ENCODE results near the gene BCL2L1.

Gene BCL2L1

DNA sequence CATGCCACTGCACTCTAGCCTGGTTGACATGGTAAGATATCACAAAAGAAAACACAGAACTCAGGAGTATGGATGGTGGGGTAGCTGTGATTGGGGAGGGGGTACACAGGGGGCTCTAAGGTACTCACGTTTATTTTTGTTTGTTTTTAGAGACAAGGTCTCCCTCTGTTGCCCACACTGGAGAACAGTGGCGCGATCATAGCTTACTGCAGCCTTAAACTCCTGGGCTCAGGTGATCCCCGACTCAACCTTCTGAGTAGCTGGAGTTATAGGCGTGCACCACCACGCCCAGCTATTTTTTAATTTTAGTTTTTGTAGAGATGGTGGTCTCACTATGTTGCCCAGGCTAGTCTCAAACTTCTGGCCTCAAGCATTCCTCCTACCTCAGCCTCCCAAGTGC is 29.3 kb downstream of the BCL2L1 start:
- Histone ChIP-seq H3K27ac (ENCODE audit: low read depth, low read length) (no peak overlapping the region), H3K4me1 (ENCODE audit: control insufficient read depth in 1 of 2, insufficient read depth in 2 of 2, low read length in 2 of 2) (peaks cover 32 to 38% of the 10 kb centered on the region in 2 donors), H3K36me3 (ENCODE audit: control insufficient read depth in 1 of 2, insufficient read depth in 2 of 2, low read length in 2 of 2) (peaks cover 9 to 14% of the 10 kb centered on the region in 2 donors), H3K4me3 (ENCODE audit: low read depth in 1 of 2, low read length in 2 of 2) (no peak overlapping the region), H3K9ac (ENCODE audit: low read depth in 1 of 2, low read length in 2 of 2) (no peak overlapping the region), H3K27me3 (ENCODE audit: control insufficient read depth in 1 of 2, insufficient read depth in 2 of 2, low read length in 2 of 2) (no peaks in the 10 kb centered on the region), H3K9me3 (ENCODE audit: control insufficient read depth in 1 of 2, low read length in 2 of 2) (no peaks in the 10 kb centered on the region)

DNA sequence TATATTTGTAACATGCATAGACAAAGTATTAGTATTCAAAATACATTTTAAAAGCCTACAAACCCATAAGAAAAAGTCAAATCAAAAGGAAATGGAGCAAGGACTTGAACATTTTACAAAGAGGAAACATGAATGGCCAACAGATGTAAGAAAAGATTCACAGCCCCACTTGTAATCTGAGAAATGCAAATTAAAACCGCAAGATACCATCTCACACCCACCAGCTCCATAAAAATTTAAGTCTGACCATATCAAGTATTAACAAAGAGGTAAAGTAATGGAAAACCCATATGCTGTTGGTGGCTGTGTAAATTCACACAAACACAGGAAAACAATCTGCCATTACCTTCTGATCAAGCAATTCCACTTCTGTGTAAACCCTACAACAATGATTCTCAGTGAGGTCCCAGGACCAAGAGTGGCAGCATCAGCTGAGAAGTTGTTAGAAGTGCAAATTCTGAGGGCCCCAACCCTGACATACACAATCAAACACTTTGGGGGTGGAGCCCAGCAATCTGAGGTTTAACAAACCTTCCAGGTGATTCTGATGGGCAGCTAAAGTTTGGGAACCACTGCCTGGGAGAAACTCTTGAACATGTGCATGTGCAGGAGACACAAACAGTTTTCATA is 30.9 kb downstream of the BCL2L1 start:
- H3K4me1 ChIP-seq (ENCODE audit: control insufficient read depth in 1 of 2, insufficient read depth in 2 of 2, low read length in 2 of 2), result peaks cover 27 to 30% of the 10 kb centered on the region in 2 donors
- H3K4me3 ChIP-seq (ENCODE audit: low read depth in 1 of 2, low read length in 2 of 2), result no peak overlapping the region
- H3K27me3 ChIP-seq (ENCODE audit: control insufficient read depth in 1 of 2, insufficient read depth in 2 of 2, low read length in 2 of 2), result no peaks in the 10 kb centered on the region
- H3K27ac ChIP-seq (ENCODE audit: low read depth, low read length), result no peak overlapping the region
- peaks cover 14% of the 10 kb centered on the region in 2 donors for H3K36me3 ChIP-seq (ENCODE audit: control insufficient read depth in 1 of 2, insufficient read depth in 2 of 2, low read length in 2 of 2)
- H3K9me3 ChIP-seq (ENCODE audit: control insufficient read depth in 1 of 2, low read length in 2 of 2), result no peaks in the 10 kb centered on the region
- no peak overlapping the region for H3K9ac ChIP-seq (ENCODE audit: low read depth in 1 of 2, low read length in 2 of 2)

DNA sequence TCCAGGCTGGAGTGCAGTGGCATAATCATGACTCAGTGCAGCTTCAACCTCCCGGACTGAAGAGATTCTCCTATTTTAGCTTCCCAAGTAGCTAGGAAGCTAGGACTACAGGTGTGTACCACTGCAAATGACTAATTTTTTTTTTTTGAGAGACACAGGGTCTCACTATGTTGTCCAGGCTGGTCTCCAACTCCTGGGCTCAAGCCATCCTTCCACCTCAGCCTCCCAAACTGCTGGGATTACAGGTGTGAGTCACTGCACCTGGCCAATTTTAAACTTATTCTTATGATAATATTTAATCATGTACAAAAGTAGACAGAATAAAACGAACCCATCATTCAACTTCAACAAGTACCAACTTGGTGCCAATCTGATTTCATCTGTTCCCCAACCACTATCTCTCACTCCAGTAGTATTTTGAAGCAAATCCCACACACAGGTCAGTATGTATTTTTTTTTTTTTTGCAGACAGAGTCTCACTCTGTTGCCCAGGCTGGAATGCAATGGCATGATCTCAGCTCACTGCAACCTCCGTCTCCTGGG is 32.5 kb downstream of the BCL2L1 start:
- H3K4me1 ChIP-seq (ENCODE audit: control insufficient read depth in 1 of 2, insufficient read depth in 2 of 2, low read length in 2 of 2), result peaks cover 15 to 22% of the 10 kb centered on the region in 2 donors
- no peaks in the 10 kb centered on the region for H3K9me3 ChIP-seq (ENCODE audit: control insufficient read depth in 1 of 2, low read length in 2 of 2)
- H3K9ac ChIP-seq (ENCODE audit: low read depth in 1 of 2, low read length in 2 of 2), result no peak overlapping the region
- no peak overlapping the region for H3K4me3 ChIP-seq (ENCODE audit: low read depth in 1 of 2, low read length in 2 of 2)
- H3K36me3 ChIP-seq (ENCODE audit: control insufficient read depth in 1 of 2, insufficient read depth in 2 of 2, low read length in 2 of 2), result peaks cover 8 to 12% of the 10 kb centered on the region in 2 donors
- H3K27ac ChIP-seq (ENCODE audit: low read depth, low read length), result no peak overlapping the region
- H3K27me3 ChIP-seq (ENCODE audit: control insufficient read depth in 1 of 2, insufficient read depth in 2 of 2, low read length in 2 of 2), result no peaks in the 10 kb centered on the region

DNA sequence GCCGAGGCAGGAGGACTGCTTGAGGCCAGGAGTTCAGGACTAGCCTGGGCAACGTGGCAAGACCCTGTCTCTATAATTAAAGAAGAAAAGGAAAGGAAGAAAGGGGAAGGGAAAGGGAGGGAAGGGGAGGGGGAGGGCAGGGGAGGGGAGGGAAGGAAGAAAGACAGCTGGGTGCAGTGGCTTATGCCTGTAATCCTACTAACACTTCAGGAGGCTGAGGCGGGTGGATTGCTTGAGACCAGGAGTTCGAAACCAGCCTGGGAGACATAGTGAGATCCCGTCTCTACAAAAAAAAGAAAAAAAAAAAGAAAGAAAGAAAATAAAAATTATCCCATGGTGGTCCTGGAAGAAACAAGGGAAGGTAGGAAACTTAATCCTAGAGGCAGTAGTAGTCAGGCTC is 33.5 kb downstream of the BCL2L1 start:
- H3K36me3 ChIP-seq (ENCODE audit: control insufficient read depth in 1 of 2, insufficient read depth in 2 of 2, low read length in 2 of 2), result peaks cover 13 to 15% of the 10 kb centered on the region in 2 donors
- H3K9me3 ChIP-seq (ENCODE audit: control insufficient read depth in 1 of 2, low read length in 2 of 2), result no peaks in the 10 kb centered on the region
- peaks cover 9 to 17% of the 10 kb centered on the region in 2 donors for H3K4me1 ChIP-seq (ENCODE audit: control insufficient read depth in 1 of 2, insufficient read depth in 2 of 2, low read length in 2 of 2)
- no peak overlapping the region for H3K9ac ChIP-seq (ENCODE audit: low read depth in 1 of 2, low read length in 2 of 2)
- H3K4me3 ChIP-seq (ENCODE audit: low read depth in 1 of 2, low read length in 2 of 2), result no peak overlapping the region
- no peaks in the 10 kb centered on the region for H3K27me3 ChIP-seq (ENCODE audit: control insufficient read depth in 1 of 2, insufficient read depth in 2 of 2, low read length in 2 of 2)
- no peak overlapping the region for H3K27ac ChIP-seq (ENCODE audit: low read depth, low read length)

DNA sequence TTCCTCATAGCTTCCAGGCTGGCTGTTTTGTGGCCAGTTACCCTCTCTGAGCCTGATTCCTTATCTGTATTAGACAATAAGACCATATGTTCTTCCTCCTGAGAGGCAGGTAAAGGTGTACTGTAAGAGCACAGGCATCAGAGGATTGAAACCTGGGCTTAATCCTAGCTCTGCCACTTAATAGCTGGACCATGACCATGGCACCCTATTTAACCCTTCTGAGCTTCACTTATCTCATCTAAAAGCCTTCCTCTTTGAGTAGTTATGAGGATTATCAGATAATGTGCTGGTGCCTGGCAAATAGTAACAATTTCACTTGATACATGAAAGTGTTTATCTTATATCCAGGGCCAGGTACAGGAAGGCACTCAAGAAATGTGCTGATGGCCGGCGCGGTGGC is 34.9 kb downstream of the BCL2L1 start:
- no peak overlapping the region for H3K9ac ChIP-seq (ENCODE audit: low read depth in 1 of 2, low read length in 2 of 2)
- no peak overlapping the region for H3K4me3 ChIP-seq (ENCODE audit: low read depth in 1 of 2, low read length in 2 of 2)
- no peaks in the 10 kb centered on the region for H3K9me3 ChIP-seq (ENCODE audit: control insufficient read depth in 1 of 2, low read length in 2 of 2)
- no peaks in the 10 kb centered on the region for H3K27me3 ChIP-seq (ENCODE audit: control insufficient read depth in 1 of 2, insufficient read depth in 2 of 2, low read length in 2 of 2)
- no peak overlapping the region for H3K27ac ChIP-seq (ENCODE audit: low read depth, low read length)
- H3K4me1 ChIP-seq (ENCODE audit: control insufficient read depth in 1 of 2, insufficient read depth in 2 of 2, low read length in 2 of 2), result peaks cover 4 to 21% of the 10 kb centered on the region in 2 donors
- peaks cover 13 to 17% of the 10 kb centered on the region in 2 donors for H3K36me3 ChIP-seq (ENCODE audit: control insufficient read depth in 1 of 2, insufficient read depth in 2 of 2, low read length in 2 of 2)

DNA sequence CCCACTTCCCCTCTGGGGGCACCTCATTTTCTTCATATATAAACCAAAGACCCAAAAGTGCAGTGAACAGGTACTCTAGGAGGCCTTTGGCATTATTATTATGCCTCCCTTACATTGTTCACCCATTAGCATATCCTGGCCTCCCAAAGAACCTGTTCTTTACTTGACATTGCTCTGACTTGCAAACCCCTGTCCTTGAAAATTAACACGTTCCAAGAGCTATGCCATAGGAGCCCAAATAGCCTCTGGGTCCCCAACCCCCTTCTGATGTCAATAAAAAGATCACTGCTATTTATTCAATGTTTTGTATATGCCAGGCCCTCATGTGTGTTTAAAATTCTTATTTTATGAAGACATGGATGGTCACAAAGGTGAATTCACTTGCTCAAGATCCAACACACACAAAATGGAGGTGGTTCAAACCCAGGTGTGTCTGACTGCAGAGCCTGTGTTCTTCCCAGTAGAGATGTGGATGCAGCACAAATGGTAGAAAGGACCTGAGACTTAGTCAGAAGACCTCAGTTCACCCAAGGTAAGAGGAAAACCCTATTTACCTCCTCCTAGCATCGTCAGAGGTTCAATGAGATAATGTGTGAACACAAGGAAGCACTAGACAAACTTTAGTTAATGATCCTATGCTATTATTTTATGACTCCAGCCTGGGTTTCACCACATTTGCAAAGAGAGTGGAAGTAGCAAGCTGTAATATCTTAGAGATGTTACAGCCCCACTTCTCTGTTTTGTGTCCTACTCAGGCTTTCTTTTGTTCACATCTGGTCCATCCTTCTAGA is 36.6 kb downstream of the BCL2L1 start:
- Histone ChIP-seq H3K4me1 (ENCODE audit: control insufficient read depth in 1 of 2, insufficient read depth in 2 of 2, low read length in 2 of 2) (peaks cover 4 to 21% of the 10 kb centered on the region in 2 donors), H3K27ac (ENCODE audit: low read depth, low read length) (no peak overlapping the region), H3K4me3 (ENCODE audit: low read depth in 1 of 2, low read length in 2 of 2) (peak overlapping the region in 1 of 2 donors; percentile 4), H3K27me3 (ENCODE audit: control insufficient read depth in 1 of 2, insufficient read depth in 2 of 2, low read length in 2 of 2) (no peaks in the 10 kb centered on the region), H3K36me3 (ENCODE audit: control insufficient read depth in 1 of 2, insufficient read depth in 2 of 2, low read length in 2 of 2) (peaks cover 13 to 21% of the 10 kb centered on the region in 2 donors), H3K9ac (ENCODE audit: low read depth in 1 of 2, low read length in 2 of 2) (no peak overlapping the region), H3K9me3 (ENCODE audit: control insufficient read depth in 1 of 2, low read length in 2 of 2) (no peaks in the 10 kb centered on the region)

DNA sequence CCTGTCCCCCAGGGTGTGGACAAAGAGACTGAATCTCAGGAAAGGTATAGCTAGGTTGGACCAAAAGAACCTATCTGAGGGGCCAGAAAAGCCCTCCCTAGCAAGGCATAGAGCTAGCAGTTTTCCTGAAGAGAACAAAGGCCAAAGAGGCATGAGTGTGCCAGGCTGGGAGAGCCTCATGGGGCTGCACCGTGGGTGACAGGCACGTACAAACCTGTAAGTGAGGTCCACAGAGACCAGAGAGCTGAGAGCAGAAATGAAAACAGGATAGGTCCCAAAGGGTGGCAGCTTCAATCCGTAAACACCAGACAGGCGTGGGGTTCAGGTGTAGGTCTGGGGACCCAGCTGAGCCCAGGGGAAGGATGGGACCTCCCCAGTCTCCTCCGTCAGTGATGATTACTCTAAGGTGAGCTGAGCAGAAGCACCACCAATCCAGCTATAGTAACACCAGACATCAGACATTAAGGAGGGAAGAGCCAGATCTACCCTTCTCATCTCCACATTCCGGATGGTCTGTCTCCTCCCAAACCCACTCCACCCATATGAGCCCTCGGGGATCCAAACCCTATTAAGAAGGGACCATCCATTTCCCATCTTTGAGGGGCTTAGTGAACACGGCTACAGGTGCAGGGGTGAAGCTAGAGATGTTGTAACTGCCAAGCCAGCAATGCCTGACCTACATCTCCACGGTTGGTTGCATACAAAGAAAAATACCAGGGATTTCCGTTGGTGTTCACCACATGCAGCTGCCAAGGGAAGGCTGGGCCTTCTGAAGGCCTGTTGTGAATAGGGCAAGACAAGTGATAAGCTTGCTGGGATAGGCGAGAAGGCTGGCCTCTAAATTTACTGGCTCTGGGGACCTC is 38.3 kb downstream of the BCL2L1 start:
- H3K4me1 ChIP-seq (ENCODE audit: control insufficient read depth in 1 of 2, insufficient read depth in 2 of 2, low read length in 2 of 2), result peaks cover 8 to 28% of the 10 kb centered on the region in 2 donors
- no peak overlapping the region for H3K4me3 ChIP-seq (ENCODE audit: low read depth in 1 of 2, low read length in 2 of 2)
- H3K9me3 ChIP-seq (ENCODE audit: control insufficient read depth in 1 of 2, low read length in 2 of 2), result no peaks in the 10 kb centered on the region
- peaks cover 21 to 32% of the 10 kb centered on the region in 2 donors for H3K36me3 ChIP-seq (ENCODE audit: control insufficient read depth in 1 of 2, insufficient read depth in 2 of 2, low read length in 2 of 2)
- H3K27me3 ChIP-seq (ENCODE audit: control insufficient read depth in 1 of 2, insufficient read depth in 2 of 2, low read length in 2 of 2), result no peaks in the 10 kb centered on the region
- peak overlapping the region; percentile 5 for H3K27ac ChIP-seq (ENCODE audit: low read depth, low read length)
- H3K9ac ChIP-seq (ENCODE audit: low read depth in 1 of 2, low read length in 2 of 2), result no peak overlapping the region

DNA sequence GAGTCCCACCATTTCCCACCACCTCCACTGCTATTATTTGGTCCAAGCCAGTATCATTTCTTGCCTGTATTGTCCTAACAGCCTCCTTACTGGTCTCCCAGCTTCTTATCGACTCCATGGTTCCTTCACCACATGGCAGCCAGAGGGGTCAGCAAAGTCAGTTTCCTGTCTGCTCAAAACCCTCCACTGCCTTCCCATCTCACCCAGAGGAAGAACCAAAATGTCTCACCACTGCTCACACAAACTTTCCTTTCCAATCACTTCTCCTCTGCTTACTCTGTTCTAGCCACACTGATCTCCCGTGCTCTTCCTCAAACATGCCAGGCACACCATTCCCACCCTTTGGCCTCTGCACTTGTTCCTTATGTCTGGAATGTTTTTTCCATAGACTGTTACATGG is 39.7 kb downstream of the BCL2L1 start:
- H3K4me1 ChIP-seq (ENCODE audit: control insufficient read depth in 1 of 2, insufficient read depth in 2 of 2, low read length in 2 of 2), result peaks cover 16 to 42% of the 10 kb centered on the region in 2 donors
- no peaks in the 10 kb centered on the region for H3K9me3 ChIP-seq (ENCODE audit: control insufficient read depth in 1 of 2, low read length in 2 of 2)
- H3K4me3 ChIP-seq (ENCODE audit: low read depth in 1 of 2, low read length in 2 of 2), result no peak overlapping the region
- H3K9ac ChIP-seq (ENCODE audit: low read depth in 1 of 2, low read length in 2 of 2), result no peak overlapping the region
- H3K27ac ChIP-seq (ENCODE audit: low read depth, low read length), result no peak overlapping the region
- H3K36me3 ChIP-seq (ENCODE audit: control insufficient read depth in 1 of 2, insufficient read depth in 2 of 2, low read length in 2 of 2), result peaks cover 18 to 46% of the 10 kb centered on the region in 2 donors
- no peaks in the 10 kb centered on the region for H3K27me3 ChIP-seq (ENCODE audit: control insufficient read depth in 1 of 2, insufficient read depth in 2 of 2, low read length in 2 of 2)

DNA sequence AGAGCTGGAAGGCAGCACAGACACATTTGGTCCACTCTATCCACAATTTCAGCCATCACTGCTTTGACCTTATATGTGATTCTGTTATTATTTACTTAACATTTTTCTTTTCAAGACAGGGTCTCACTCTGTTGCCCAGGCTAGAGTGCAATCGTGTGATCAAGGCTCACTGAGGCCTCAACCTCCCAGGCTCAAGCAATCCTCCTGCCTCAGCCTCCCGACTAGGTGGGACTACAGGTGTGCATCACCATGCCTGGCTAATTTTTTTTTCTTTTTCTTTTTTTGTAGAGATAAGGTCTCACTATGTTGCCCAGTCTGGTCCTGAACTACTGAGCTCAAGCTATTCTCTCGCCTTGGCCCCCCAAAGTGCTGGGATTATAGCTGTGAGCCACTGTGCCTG is 40.3 kb downstream of the BCL2L1 start:
- Histone ChIP-seq H3K27ac (ENCODE audit: low read depth, low read length) (no peak overlapping the region), H3K36me3 (ENCODE audit: control insufficient read depth in 1 of 2, insufficient read depth in 2 of 2, low read length in 2 of 2) (peaks cover 18 to 46% of the 10 kb centered on the region in 2 donors), H3K4me3 (ENCODE audit: low read depth in 1 of 2, low read length in 2 of 2) (no peak overlapping the region), H3K9ac (ENCODE audit: low read depth in 1 of 2, low read length in 2 of 2) (no peak overlapping the region), H3K27me3 (ENCODE audit: control insufficient read depth in 1 of 2, insufficient read depth in 2 of 2, low read length in 2 of 2) (no peaks in the 10 kb centered on the region), H3K9me3 (ENCODE audit: control insufficient read depth in 1 of 2, low read length in 2 of 2) (no peaks in the 10 kb centered on the region), H3K4me1 (ENCODE audit: control insufficient read depth in 1 of 2, insufficient read depth in 2 of 2, low read length in 2 of 2) (peaks cover 21 to 48% of the 10 kb centered on the region in 2 donors)

All from duodenal mucosa (tissue), 2 donors.